ENCODE measurements around the gene METAP1.
"Not testable (repeated sequence)": the region's sequence is repeated elsewhere in the genome, so short reads cannot be mapped to it uniquely, and the experiment has no call there.

METAP1 gene

DNA sequence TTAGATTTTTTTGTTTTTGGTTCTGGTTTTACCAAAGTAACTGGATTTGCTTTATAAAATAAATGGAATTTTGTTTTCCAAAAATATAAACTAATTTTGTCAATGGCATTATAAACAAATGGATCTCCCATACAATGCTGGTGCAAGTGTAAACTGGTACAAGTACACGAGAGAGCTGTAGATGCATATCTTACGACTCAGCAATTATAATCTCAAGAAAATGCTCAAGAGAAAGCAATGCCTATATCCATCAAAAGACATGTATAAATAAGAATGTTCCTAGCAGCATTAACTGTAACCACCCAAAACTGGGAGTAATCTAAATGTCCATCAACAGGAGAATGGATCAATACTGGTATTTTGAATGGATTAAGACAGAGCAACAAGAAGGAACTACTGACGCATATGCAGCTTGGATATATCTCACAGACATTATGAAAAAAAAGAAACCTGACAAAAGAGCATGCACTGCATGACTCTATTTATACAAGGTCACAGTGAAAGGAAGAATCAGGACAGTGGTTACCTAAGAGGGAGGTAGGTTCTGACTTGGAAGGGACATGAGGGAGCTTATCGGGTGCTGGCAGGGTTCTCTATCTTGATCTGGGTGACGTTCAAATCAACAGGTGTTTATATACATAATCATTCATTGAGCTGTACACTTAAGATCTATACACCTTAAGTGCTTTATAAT lies 83.6 kb downstream of the METAP1 start:
- DNase-seq (ENCODE audit: low read depth), result no peak
- no peak overlapping the region for H3K4me3 ChIP-seq (replicated peaks; ENCODE audit: low read depth, low read length)
- TF ChIP-seq, protein P1, sequence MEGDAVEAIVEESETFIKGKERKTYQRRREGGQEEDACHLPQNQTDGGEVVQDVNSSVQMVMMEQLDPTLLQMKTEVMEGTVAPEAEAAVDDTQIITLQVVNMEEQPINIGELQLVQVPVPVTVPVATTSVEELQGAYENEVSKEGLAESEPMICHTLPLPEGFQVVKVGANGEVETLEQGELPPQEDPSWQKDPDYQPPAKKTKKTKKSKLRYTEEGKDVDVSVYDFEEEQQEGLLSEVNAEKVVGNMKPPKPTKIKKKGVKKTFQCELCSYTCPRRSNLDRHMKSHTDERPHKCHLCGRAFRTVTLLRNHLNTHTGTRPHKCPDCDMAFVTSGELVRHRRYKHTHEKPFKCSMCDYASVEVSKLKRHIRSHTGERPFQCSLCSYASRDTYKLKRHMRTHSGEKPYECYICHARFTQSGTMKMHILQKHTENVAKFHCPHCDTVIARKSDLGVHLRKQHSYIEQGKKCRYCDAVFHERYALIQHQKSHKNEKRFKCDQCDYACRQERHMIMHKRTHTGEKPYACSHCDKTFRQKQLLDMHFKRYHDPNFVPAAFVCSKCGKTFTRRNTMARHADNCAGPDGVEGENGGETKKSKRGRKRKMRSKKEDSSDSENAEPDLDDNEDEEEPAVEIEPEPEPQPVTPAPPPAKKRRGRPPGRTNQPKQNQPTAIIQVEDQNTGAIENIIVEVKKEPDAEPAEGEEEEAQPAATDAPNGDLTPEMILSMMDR (IDR thresholded peaks at IDR 0.05; ENCODE audit: low read length, missing control alignments), result no peak

DNA sequence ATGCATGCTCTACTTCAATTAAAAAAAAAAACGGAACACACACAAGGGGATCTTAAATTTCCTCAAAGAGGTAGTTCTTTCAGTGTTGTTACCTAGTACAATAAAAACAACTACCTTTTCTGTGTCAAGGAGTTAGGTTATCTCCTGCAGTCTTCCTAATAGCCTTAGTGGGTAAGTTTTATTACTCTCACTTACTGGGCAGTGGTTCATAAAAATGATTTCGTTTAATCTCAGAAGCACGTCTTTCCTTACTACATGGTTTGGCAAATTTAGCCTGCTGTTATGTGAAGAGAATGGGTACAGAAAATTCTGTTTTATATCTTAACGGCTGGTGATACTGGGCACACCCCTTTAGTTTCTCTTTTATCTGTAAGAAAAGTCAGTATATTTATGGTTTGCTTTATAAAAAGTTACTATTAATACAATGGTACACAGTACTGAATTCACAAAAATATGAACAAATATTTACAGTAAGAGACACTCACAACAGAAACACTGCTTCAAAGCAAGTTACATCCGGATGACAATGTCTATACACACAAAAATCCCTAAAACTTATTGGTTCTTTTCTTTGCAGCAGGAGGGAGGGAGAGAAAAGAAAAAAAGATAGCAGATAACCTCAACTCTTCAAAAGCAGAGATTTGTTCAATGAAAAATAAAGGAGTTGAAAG lies 84.2 kb downstream of the METAP1 start:
- no peak for DNase-seq (ENCODE audit: low read depth)
- H3K4me3 ChIP-seq (replicated peaks; ENCODE audit: low read depth, low read length), result no peak overlapping the region
- TF ChIP-seq, protein P1 (IDR thresholded peaks at IDR 0.05; ENCODE audit: low read length, missing control alignments), result no peak

DNA sequence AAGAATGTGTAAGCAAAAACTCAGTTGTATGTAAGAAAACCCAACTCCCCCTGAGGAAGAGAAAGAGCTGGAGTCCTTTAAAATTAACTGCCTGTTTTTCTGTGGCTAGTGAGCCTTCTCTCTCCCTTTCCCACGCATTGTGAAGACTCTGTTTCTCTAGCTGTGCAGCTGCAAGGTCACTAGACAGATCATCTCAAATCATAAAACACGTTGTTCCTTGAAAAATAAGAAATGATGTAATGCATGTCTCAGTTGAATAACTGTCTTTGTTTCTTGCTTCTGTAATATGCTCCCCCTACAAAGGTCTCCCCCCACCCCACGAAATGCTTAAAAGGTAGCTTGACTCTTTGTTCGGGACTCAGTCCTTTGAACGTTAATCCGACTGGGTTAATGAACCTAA lies 85.3 kb downstream of the METAP1 start:
- DNase-seq (ENCODE audit: low read depth); H3K4me3 ChIP-seq (replicated peaks; ENCODE audit: low read depth, low read length): not testable (repeated sequence)

DNA sequence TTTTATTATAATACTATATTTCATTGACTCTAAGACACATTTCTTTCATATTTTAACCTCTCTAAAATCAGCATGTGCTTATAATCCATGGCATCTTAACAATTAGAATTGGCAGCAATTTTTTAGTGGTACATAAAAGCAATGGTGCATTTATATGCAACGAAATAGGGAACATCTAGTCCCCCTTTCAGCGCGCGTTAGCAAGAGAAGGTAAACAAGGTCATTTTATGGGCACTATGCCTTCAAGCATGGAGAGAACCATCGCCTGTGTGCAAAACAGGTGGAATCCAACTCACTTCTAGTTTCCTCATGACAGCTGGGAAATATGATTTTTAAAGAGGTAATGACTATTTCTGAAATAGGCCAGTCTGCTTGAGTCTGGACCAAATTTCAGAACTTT lies 86.7 kb downstream of the METAP1 start:
- H3K4me3 ChIP-seq (replicated peaks; ENCODE audit: low read depth, low read length), result no peak overlapping the region
- TF ChIP-seq, protein P1 (IDR thresholded peaks at IDR 0.05; ENCODE audit: low read length, missing control alignments), result no peak
- no peak for DNase-seq (ENCODE audit: low read depth)

DNA sequence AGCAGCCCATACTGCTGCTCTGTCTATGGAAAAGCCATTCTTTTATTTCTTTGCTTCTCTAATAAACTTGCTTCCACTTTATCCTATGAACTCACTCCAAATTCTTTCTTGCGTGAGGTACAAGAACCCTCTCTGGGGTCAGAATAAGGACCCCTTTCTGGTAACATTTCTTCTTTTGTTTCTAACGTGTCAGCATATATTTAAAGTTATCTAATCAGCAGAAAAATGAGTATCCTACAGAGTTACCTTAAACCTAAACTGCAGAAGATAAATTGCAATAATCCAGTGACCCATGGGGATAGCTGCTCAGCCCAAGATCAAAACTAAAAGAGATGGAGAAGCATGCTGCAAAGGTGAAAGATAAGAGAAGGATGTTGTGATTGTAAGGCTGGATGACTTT lies 89.1 kb downstream of the METAP1 start:
- DNase-seq (ENCODE audit: low read depth), result no peak
- H3K4me3 ChIP-seq (replicated peaks; ENCODE audit: low read depth, low read length), result no peak overlapping the region
- TF ChIP-seq, protein P1 (IDR thresholded peaks at IDR 0.05; ENCODE audit: low read length, missing control alignments), result no peak

DNA sequence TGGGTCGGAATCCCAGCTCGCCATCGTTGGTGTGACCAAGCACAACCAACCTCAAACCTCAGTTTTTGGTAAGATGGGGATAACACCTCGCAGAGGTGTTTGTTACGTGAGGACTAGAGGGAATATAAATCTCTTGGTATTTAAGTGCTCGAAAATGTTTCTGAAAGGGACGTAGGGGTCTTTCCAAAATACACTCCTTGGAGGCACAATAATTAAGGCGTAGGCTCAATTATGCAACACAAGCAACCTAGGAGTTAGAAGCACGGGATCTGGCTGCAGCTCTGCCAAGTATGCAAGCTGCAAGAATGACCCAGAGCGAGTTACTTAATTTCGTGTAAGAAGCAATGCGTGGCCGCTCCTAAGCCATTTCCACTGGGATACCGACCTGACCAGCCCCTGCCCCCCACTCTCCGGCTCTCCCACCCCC lies 92.5 kb downstream of the METAP1 start:
- DNase-seq (ENCODE audit: low read depth), result peak; percentile 91
- H3K4me3 ChIP-seq (replicated peaks; ENCODE audit: low read depth, low read length), result peak overlapping the region; percentile 91
- TF ChIP-seq, protein P1 (IDR thresholded peaks at IDR 0.05; ENCODE audit: low read length, missing control alignments), result no peak

DNA sequence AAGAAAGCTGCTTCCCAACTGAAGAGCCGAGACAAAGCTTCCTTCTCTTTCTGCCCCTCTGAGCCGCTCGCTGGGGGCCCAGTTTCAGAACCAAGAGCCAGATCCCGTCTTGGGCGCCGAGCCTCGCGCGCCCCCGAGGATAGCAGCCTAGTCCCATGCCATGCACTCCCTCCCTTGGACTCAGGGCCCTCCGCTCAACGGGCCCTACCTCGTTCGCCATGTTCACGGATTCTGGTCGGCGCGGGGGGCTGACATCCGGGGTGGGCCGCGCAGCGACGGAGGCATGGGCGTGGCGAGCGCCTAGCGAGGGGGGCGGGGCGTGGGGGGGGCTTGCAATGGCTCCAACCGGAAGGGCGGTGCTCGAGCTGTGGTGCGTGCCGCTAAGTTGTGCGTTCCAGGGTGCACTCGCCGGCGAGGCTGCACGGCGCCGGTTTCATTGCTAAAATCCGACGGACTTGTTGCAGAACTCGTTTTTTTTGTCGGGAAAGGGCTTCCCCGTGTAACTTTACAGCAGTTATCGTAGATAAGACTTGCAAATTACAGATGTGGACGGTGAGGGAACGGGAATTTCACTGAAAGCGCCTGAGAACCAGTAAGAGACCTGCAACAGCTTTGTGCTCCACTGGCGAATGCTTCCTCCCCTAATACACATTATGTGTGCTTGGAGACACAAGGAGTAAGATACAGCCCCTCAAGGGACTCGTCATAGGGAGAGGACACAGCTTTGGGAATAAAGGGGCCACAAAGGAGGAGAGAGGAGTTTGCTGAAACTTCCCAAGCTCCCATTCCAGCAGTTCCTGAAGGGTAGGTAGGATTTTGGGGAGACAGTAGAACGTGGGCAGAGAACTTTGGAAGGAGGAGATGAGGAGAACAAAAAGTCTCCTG lies 93.2 kb downstream of the METAP1 start, which contains the start of gene ADH5:
TSS of gene ADH5 (minus strand) at position 308 of the 885 bp plus-strand sequence. CDS start at position 220, 88 bp downstream.
- H3K4me3 ChIP-seq (replicated peaks; ENCODE audit: low read depth, low read length), result peak within 1 kb of the TSS; percentile 91
- TF ChIP-seq, protein P1 (IDR thresholded peaks at IDR 0.05; ENCODE audit: low read length, missing control alignments), result no peak
- DNase-seq (ENCODE audit: low read depth), result peak; percentile 87
